Activated CD4-positive, alpha-beta T cell treated with anti-CD3 and anti-CD28 coated beads for 48 hours (primary cell): ENCODE results near the gene CTCF.

ENCODE experiments used
- DNase-seq: peaks from one replicate; pipeline ENCODE4 v3.0.0-alpha.2; 2020

Gene CTCF

DNA sequence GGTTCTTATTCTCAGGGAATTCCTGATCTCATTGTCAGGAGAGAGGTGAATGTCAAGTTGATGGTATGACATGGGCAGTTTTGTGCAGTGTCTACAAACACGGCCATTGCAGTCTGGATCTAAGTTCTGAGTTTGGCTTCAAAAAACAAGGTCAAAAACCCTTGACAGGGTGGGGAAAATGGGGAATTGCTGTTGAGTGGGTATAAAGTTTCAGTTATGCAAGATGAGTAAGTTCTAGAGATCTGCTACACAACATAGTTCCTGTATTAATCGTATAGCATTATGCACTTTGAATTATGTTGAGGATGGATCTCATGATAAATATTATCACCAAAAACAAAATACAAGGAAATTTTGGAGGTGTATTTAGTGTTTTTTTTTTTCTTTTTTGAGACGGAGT, 46.0 kb downstream of the CTCF start:
- DNase-seq, result no peak

DNA sequence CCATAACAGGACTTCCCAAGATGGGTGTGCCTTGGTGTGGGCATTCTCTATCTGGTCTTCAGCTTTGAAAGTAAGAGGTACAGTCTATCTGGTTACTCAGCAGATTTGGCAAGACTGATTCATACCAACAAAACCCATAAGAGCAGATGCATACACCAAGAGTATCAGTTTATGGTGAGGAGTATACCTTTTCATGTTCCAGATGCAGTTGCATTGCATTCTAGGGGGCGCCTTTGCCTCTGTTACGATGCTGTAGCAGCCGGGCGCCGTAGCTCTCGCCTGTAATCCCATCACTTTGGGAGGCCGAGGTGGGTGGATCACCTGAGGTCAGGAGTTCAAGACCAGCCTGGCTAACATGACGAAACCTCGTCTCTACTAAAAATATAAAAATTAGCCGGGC, 51.5 kb downstream of the CTCF start:
- DNase-seq, result peak; percentile 47

DNA sequence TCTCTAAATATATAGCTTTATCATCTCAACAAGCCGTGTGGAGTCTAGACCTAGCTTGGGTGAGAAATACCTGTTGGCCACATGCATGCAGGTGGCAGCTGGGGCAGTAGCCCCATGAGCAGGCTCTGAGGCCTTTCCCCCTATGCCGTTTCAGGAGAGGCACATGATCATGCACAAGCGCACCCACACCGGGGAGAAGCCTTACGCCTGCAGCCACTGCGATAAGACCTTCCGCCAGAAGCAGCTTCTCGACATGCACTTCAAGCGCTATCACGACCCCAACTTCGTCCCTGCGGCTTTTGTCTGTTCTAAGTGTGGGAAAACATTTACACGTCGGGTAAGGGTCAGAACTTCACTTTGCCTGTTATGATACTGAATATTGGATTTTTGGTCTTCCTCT, 65.9 kb downstream of the CTCF start:
- no peak for DNase-seq

DNA sequence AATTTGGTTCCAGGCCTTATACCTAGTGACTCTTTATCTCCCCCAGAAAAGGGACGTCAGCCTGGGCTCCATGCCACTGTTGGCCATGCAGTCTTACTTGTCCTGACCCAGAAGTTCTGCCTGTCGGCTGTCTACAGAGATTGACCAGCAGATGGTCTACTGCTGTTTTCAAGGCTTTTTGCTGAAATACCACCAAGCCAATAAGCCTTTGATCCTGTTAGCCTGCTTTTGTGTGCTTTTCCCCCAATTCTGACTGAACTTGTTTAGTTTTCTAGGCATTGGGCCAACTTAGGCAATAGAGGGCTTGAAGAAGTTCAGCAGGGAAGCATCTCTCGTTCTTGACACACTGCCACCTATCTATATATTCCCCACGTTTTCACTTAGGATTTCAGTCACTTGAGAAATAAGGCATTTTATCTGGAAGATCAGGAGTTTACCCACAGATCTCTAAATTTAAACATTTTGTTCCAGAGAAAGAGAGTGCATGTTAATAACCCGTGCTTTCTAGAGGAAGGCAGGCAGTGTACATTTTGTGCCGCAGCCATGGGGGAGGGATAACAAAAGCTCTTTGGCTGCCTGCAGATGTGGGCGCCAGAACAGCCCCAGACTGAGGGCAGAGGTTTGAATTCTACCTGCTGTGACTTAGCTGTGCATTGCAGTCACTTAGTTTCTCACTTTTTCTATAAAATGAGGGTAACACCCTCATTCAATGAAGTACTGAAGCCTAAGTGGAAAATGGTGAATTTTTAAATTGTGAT, 70.3 kb downstream of the CTCF start:
- DNase-seq, result no peak

- no peak for DNase-seq
These were observed 74.4 kb downstream of the CTCF start for GRCh38 chr16:67636713-67637112.

DNA sequence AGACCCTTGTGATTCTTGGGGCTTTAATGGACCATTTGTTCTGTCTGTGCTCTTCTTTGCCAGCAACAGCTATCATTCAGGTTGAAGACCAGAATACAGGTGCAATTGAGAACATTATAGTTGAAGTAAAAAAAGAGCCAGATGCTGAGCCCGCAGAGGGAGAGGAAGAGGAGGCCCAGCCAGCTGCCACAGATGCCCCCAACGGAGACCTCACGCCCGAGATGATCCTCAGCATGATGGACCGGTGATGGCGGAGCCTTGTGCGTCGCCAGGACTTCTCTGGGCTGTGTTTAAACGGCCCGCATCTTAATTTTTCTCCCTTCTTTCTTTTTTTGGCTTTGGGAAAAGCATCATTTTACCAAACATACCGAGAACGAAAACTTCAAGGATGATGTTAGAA, 75.3 kb downstream of the CTCF start:
- DNase-seq, result no peak

DNA sequence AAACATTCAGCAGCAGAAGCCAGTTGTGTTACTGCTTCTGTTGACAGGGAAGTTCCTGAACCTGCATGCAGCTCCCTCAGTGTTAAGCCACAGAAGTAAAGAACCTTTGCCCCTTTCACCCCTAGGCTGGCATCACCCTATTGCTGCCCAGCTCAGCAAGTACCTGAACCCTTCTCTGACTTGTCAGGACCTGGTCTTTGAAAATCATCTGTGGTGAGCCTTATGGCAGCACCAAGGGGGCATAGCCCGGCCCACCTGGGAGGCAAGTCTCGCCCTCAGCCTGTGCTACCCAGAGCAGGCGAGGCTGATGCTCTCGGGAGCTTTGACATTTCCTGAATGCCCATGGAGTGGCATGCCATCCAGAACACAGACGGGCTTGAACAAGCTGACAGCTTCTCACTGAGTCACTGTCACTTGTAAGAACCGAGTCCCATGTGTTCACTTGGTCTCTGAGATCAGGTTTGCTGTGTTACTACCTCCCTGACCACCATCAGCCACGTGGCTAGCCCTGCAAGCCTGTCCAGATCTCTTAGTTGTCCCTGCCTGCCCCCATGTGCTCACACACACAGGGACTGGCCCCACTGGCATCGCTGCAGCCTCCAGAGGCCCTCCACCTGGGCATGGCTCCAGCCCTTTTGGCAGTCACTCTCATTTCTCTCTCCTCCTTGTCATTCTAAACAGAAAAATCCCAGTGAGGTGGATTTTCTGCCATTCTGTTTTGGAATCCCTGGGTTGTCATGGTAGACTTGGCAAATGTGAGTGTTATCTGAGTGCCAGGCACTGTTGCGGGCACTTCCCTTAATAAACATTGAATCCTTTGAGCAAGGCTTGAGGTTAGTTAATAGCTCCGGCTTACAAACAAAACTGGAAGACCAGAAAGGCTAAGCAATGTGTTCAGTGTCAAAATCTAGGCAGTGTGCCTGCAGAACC, 79.7 kb downstream of the CTCF start:
- no peak for DNase-seq

GRCh38 chr16:67644038-67644437, 81.7 kb downstream of the CTCF start:
- no peak for DNase-seq

DNA sequence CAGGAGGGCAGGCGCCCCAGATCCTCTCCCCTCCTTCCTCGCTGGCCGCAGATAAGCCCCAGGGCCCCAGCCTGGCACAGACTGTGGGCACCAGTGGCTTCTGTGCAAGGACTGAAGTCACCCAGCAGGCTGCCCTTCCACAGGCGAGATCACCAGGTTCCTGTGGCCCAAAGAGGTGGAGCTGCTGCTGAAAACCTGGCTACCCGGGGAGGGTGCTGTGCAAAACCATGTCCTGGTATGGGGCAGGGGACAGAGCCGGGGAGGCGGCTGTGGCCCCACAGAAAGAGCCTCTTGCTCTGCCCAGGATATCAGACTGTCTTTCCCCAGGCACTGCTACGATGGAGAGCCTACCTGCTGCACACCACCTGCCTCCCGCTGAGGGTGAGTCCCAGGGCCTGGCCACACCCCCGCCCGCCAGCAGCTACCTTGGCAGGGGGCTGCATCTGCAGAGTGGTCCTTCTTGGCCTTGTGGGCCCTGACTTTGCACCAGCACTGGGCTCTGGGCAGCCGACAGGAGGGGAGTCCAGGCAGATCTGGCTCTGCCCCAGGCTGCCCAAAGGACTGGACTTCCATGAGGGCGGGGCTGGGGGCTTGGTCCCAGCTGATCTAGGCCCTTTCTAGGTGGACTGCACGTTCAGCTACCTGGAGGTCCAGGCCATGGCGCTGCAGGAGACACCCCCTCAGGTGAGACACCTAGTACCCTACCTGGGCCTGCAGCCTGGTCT, 83.2 kb downstream of the CTCF start:
- DNase-seq, result no peak

GRCh38 chr16:67647111-67647651, 84.9 kb downstream of the CTCF start:
- DNase-seq, result no peak

DNA sequence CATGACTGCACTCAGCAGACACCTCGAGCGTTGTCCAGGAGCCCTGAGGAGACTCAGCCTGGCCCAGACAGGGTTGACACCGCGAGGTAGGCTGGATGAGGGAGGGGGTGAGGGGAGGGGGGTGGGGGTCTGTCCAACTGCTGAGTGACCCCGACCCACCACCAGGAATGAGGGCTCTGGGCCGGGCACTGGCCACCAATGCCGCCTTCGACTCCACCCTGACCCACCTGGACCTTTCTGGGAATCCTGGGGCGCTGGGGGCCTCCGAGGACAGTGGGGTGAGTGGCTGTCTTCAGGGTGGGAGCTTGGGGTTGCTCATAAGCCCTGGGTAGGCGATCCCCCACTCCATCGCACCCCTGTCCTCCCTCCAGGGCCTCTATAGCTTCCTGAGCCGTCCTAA, 85.4 kb downstream of the CTCF start:
- no peak for DNase-seq

DNA sequence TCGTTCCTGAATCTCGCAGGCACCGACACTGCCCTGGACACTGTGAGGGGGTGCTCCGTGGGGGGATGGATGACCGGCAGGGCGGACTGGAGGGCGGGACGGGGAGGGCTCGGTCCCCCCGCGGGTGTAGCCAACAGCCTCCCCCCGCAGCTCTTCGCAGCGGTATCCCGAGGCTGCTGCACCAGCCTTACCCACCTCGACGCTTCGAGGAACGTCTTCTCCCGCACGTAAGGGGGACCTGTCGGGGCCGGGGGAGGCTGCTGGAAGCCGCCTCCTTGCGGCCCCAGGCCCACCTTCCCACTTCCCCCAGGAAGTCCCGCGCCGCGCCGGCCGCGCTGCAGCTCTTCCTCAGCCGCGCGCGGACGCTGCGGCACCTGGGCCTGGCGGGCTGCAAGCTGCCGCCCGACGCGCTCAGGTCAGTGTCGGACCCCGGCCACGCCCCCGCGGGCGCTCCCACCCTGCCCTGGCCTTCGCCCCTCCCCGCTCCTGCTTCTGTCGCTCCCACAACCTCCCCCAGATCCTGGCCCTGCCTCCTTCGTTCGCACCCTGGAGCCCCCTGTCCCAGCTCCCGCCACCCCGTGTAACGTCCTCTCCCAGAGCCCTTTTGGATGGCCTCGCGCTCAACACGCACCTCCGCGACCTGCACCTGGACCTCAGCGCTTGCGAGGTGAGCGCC, 85.9 kb downstream of the CTCF start:
- DNase-seq, result no peak

DNA sequence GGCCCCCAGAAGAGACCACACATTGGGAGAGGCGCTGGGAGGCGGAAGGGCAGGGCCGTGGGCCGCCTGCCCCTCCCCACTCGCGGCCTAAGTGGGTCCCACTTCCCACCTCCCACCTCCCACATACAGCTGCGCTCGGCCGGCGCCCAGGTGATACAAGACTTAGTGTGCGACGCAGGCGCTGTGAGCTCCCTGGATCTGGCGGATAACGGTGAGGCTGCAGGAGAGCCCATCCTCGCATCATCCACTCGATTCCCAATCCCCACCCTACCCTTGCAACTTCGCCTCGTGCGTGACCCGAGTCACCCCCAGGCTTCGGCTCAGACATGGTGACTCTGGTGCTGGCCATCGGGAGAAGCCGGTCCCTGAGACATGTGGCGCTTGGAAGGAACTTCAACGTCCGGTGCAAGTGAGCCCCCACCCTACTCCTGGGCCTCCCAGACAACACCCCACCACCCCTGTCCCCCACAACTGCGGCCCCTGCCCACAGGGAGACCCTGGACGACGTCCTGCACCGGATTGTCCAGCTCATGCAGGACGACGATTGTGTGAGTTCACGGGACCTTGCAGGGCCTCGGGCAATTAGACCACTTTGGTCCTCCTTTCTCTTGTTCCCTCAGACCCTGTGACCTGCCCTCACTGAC, 86.6 kb downstream of the CTCF start:
- DNase-seq, result no peak

- no peak for DNase-seq
These were observed 87.2 kb downstream of the CTCF start for GRCh38 chr16:67649494-67649931.

DNA sequence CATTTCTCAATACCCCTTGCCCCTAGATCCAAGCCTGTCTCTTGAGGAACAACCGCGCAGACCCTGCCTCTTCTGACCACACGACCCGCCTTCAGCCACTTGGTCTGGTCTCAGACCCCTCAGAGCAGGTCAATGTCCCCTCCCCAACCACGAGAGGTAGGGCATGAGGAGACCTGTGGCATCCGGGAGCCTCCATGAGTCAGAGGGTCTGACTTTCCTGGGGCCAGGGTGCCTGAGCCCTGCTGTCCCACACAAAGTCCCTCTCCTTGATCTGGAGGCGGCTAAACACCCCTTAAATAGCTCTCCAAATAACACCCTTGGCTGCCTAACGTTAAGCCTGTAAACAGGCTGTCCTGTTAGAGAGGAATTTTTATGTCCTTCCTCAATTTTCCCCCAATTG, 87.7 kb downstream of the CTCF start:
- DNase-seq, result no peak

GRCh38 chr16:67651039-67651438, 88.7 kb downstream of the CTCF start:
- DNase-seq, result no peak

- no peak for DNase-seq
These were observed 89.5 kb downstream of the CTCF start for GRCh38 chr16:67651847-67652246.

GRCh38 chr16:67652578-67653127, 90.3 kb downstream of the CTCF start:
- DNase-seq, result no peak

DNA sequence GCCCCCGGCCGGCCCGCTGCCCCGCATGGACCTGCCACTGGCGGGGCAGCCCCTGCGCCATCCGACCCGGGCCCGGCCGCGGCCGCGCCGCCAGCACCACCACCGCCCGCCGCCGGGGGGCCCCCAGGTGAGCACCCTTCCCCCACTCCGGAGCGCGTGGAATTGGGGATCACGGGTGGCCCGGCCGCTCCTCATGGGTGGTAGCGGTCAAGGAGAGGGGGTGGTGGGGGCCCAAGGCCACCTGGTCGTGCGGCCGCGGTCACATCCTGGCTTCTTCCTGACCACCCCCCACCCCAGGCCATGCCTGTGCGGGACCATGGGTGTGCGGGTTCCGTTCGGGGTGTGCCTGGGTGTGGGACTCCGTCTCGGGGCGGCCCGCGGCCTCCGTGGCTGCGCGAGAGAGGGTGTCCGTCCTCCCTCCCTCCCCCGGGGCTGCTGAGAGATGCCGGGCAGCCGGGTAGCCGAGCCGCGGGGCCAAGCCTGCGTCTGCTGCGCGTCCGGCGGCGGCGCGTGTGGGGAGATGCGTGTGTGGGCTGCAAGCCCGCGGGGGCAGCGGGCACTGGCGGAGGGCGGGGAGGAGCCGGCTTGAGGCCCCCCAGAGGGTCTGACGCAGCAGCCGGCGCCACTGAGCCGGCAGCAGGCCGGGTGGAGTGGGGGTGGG, 90.9 kb downstream of the CTCF start:
- no peak for DNase-seq

DNA sequence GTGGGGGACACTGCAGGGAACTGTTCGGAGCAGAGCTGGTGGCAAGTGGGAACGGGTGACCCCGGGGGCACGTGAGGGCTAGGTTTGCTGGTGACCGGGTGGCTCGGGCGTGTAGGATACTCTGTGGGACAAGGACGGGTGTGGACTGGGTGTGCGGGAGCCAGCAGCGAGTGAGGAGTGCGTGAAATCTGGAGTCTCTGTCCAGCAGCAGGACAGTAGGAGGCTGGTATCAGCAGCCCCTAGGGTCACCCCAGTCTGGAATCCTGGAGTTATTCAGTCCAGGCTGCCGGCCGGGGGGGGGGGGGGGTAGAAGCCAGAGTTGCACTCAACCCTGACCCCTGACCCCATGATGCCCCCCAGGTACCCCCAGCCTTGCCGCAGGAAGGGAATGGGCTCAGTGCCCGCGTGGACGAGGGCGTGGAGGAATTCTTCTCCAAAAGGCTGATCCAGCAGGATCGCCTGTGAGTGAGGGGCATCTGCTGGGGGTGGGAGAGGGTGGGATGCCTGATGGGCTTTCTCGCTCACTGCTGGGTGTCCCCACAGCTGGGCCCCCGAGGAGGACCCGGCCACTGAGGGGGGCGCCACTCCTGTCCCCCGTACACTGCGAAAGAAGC, 91.6 kb downstream of the CTCF start:
- no peak for DNase-seq
